Endometrial microvascular endothelial cells (primary cell): ENCODE data around the gene MCC. TPM values are rescaled to one million over a fixed set of nuclear protein-coding genes. Genes with fewer than 3 reads are reported as not detected.

ENCODE experiments used
- in situ Hi-C: cut with HindIII; loops from 2 replicates; pipeline ENCODE4 v1.10.0; 2017; ENCODE audit warnings: low sequenced_read_pairs, low pct_unique_long_range_greater_than_20kb; ENCODE audit errors: inconsistent ontology term
- total RNA-seq: library from RNA; depleted of rRNA; stranded (reverse); fragments of >200 nt; gene quantifications from one replicate; pipeline ENCODE4 v1.2.3, GENCODE V29; 2015; ENCODE audit errors: inconsistent ontology term

Gene MCC
- total RNA-seq, 1 donor from 2014 or later: 39.8 TPM

- in situ Hi-C loops: no loop called here
Measured at GRCh38 chr5:113052041-113052795, 436.0 kb downstream of the MCC start.

- in situ Hi-C loops: no loop called here
Measured at GRCh38 chr5:113050721-113051382, 437.4 kb downstream of the MCC start.

GRCh38 chr5:113048931-113049330, 439.3 kb downstream of the MCC start:
- in situ Hi-C loops: loop anchor here (10.0 kb wide), 1 partner anchor 466 kb away; the partner anchor contains the start of gene YTHDC2

- in situ Hi-C loops: loop anchor here (10.0 kb wide), 1 partner anchor 467 kb away; the partner anchor contains the start of gene YTHDC2
Measured at GRCh38 chr5:113047733-113048652, 440.3 kb downstream of the MCC start.

GRCh38 chr5:113047234-113047633, 441.0 kb downstream of the MCC start:
- in situ Hi-C loops: loop anchor here (10.0 kb wide), 1 partner anchor 468 kb away; the partner anchor contains the start of gene YTHDC2

- in situ Hi-C loops: loop anchor here (10.0 kb wide), 1 partner anchor 470 kb away; the partner anchor contains the start of gene YTHDC2
Measured at GRCh38 chr5:113044776-113045465, 443.3 kb downstream of the MCC start.

- in situ Hi-C loops: loop anchor here (10.0 kb wide), 1 partner anchor 471 kb away; the partner anchor contains the start of gene YTHDC2
Measured at GRCh38 chr5:113043491-113043931, 444.7 kb downstream of the MCC start.

- in situ Hi-C loops: loop anchor here (10.0 kb wide), 1 partner anchor 472 kb away; the partner anchor contains the start of gene YTHDC2
Measured at GRCh38 chr5:113042491-113043243, 445.6 kb downstream of the MCC start.

GRCh38 chr5:113040672-113041260, 447.5 kb downstream of the MCC start:
- in situ Hi-C loops: loop anchor here (10.0 kb wide), 1 partner anchor 474 kb away; the partner anchor contains the start of gene YTHDC2

- in situ Hi-C loops: loop anchor here (10.0 kb wide), 1 partner anchor 475 kb away; the partner anchor contains the start of gene YTHDC2
Measured at GRCh38 chr5:113039934-113040285, 448.3 kb downstream of the MCC start.

- in situ Hi-C loops: no loop called here
Measured at GRCh38 chr5:113039229-113039933, 448.9 kb downstream of the MCC start.

GRCh38 chr5:113038714-113039113, 449.5 kb downstream of the MCC start:
- in situ Hi-C loops: no loop called here

GRCh38 chr5:113038136-113038535, 450.1 kb downstream of the MCC start:
- in situ Hi-C loops: no loop called here

GRCh38 chr5:113036826-113037225, 451.4 kb downstream of the MCC start:
- in situ Hi-C loops: no loop called here

- in situ Hi-C loops: no loop called here
Measured at GRCh38 chr5:113036321-113036720, 451.9 kb downstream of the MCC start.

- in situ Hi-C loops: no loop called here
Measured at GRCh38 chr5:113035096-113035495, 453.2 kb downstream of the MCC start.
